ENCODE results near the gene UQCRC2.
"Not testable (repeated sequence)": the region's sequence is repeated elsewhere in the genome, so short reads cannot be mapped to it uniquely, and the experiment has no call there.

Gene UQCRC2

DNA sequence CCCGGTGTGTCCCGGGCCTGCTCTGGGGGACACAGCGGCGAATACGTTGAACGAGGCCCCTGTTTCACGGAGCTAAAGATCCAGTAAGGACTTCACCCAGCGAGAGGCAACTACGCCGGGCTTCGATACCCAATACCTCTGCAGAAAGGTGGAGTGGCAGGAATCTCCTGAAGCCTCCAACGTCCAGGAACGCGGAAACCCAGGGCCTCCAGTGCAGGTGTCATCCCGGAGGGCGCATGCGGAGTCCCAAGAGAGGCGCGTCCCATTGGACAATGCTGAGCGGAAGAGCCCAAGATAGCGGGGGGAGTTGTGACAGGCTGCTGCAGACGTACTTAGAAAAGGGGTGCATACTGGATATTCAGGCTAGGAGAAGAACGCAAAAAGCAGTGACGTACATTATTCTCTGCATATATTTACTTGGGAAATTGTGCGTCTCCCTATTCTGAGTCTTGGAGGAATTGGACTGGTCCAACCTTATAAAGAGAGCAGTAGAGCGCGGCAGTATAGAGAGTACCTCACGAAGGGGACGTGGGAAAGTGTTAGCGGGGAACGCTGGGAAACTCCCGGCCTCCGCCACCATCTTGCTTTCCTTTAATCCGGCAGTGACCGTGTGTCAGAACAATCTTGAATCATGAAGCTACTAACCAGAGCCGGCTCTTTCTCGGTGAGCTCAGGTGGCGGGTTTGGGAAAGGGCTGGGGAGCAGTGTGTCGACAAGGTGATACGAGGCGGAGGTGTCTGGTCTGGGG, at the start of gene UQCRC2:
UQCRC2 (plus strand) TSS at position 569 of the 748 bp plus-strand sequence; CDS start at position 632, 63 bp downstream.
- peak; percentile 94 for DNase-seq

DNA sequence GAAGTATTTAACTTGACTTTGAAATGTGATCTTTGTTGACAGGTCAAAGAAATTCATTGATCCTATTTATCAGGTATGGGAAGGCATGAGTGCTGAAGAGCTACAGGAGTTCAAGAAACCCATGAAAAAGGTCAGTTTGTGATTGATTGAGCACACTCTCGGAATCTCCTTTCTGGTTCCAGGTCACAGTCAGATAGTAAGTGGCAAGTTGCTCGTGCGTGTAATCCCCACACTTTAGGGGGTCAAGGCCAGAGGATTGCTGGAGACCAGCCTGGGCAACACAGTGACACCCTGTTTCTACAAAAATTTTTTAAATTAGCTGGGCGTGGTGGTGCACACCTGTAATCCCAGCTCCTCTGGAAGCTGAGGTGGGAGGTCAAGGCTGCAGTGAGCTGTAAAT, 20.5 kb upstream of the UQCRC2 start:
- not testable (repeated sequence) for DNase-seq

DNA sequence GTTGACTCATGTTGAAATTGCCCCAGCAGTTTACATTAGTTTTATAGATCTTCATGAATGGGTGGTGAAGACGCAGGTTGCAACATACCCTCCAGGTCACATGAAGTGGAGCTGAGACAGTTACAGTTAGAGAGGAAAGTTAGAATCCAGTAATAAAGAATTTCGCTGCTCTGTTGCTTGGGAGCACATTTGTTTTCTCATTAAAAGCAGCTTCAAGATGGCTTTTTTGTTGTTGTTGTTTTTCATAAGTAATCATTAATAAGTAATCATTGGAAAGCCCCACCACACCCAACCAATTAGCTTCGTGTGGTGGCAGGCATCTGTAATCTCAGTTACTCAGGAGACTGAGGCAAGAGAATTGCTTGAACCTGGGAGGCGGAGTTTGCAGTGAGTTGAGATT, 19.8 kb upstream of the UQCRC2 start:
- not testable (repeated sequence) for DNase-seq

DNA sequence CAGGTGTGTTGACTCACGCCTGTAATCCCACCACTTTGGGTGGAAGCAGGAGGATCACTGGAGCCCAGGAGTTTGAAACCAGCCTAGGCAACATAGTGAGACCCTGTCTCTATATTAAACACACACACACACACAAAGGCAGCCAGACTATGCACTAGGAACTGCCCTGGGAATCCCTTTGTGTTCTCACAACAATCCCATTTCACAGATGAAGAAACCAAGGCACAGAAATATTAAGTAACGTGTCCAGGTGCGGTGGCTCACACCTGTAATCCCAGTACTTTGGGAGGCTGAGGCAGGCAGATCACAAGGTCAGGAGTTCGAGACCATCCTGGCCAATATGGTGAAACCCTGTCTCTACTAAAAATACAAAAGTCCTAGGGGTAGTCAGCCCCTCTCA, 19.4 kb upstream of the UQCRC2 start:
- not testable (repeated sequence) for DNase-seq

DNA sequence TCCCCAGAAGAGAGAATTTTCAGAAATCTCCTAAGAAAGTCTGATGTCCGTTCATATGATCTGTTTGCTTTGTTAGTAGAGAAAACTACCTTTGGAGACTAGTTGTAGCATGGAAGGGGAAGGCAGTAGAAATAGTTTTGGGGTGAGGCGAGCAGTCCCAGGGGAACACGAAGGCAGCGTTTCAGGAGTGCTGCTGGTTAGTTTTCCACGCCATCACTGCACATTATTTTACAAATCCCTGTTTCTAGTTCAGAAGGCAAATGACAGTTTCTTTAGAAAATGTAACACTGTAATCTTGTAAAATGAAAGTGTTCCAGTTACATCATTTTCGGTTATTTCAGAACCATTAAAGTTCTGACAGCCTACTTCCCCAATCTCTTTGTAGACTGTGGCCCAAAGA, 16.9 kb upstream of the UQCRC2 start:
- not testable (repeated sequence) for DNase-seq

DNA sequence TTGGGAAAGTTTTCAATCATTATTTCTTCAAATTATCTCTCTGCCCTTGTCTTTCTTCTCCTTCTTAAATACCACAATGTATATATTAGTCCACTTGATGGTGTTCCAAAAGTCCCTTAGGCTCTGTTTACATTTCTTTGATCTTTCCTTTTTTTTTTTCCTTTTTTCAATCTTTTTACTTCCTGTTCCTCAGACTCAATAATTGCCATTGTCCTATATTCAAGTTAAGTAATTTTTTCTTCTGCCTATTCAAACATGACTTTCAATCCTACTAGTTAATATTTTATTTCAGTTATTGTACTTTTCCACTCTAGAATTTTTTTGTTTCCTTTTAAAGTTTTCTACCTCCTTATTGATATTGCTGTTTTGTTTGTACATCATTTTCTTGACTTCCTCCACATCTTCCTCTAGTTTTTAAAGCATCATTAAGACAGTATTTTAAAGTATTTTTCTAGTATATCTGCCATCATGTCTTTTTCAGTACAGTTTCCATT, 15.8 kb upstream of the UQCRC2 start:
- DNase-seq = no peak

DNA sequence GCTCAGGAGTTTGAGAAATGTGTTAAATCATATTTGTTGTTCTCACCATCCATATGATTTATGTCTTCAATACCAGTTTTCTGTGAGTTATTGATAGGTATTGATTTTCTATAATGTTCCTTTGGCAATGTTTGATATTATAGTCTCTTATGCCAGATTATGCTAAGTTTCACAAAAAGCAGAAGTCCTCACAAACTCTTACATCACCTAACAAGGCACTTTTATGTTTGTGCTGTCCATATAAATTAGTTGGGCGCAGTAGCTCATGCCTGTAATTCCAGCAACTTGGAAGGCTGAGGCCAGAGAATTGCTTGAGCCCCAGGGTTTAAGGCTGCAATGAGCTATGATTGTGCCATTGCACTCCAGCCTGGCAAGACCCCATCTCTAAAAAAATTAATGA, 12.6 kb upstream of the UQCRC2 start:
- no peak for DNase-seq

DNA sequence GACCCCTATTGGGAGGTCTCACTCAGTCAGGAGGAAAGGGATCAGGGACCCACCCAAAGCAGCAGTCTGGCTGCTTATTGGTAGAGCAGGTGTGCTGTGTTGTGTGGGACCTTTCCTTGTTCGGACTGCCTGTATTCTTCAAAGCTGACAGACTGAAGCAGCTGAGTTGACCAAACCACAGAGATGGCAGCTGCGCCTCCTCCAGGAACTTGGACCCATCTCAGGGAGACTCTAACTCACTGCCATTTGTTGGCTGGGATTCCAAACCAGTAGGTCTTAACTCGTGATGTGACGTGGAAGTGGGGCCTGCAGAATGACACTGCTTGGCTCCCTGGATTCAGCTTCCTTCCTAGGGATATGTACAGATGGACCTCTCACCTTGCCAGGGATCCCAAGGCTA, 9.6 kb upstream of the UQCRC2 start:
- DNase-seq = no peak

DNA sequence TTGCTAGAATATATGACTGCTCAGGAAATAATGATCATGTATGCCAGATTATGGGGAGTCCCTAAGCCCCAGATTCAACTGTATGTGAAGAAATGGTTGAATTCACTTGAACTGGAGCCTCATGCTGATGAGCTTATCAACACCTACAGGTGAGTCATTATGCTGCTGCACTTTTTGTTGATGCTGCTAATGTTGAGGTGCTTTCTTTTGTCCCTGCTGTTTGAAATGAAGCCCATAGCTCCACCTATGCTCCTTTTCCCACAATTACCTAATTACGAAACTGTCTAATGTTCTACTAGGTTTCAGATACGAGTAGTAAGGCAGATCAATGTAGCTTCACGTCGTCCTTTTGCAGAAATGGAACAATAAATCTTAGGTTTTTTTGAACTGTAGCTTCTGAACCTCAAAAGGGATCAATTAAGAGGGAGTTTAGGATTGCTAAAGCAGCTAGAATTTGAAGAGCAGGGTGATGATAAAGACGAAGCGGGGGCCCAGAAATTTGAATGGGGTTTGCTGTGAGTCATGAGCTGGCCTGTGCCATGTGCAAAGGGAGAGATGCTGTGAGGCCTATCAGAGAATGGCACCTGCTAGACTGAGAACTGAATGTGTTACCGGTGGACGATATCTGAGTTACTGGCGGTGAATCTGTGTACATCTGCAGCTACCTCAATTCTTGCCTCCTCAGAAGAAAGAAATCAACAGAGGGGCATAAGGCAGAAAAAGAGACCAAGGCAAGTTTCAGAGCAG, 6.1 kb upstream of the UQCRC2 start:
- DNase-seq = no peak

DNA sequence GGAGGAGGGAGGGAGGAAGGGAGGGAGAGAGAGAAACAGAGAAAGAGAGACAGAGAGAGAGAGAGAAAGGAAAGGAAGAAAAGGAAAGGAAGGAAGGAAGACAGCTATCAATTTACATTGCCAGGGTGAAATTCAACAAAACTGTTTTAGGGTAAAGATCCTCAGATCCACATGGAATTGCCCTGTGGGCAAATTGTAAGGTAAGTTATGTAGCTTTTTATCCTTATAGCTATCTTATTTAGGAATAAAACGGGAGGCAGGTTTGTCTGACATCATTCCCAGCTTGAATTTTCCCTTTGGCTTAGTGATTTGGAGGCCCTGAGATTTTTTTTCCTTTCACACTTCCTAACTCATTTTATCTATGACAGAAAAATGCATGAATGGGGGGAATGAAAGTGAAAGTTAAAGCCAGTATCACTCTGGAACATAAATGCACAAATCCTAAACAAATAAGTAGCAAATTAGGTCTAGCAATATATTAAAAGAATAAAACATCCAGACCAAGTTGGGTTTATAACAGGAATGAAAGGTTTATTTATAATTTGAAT, 3.4 kb upstream of the UQCRC2 start:
- no peak for DNase-seq

DNA sequence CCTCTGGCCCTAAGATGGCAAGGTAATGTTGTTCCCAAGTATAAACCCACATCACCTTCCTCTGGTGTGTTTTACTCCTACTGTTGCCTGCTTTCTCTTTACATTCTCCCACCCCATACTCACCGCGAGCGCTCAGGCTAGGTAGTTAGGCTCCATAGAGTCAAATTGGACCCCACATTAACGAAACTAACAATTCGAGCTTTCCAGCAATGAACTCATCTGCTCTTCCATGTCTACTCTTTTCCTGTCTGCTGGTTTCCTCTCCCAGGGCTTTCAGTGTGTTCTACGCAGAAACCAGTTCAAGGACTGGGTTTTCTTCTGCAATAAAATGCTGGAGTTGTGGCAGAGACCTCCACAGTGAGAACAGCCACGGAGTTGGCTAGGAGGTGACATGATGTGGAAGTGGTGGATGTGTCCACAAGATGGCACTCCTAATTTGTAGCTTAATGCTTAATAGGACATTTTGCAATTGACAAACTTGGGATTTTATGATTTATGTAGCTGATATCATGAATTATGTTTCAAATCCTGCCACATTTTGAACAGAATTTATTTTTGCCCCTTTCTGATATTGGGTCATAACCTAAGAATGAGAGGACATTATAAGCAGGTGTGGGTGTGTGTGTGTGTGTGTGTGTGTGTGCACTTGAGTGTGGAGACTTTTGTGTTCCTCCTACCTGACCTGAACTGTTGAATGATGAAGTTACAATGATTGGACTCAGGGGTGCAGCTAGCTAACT, 2.2 kb upstream of the UQCRC2 start:
- no peak for DNase-seq

DNA sequence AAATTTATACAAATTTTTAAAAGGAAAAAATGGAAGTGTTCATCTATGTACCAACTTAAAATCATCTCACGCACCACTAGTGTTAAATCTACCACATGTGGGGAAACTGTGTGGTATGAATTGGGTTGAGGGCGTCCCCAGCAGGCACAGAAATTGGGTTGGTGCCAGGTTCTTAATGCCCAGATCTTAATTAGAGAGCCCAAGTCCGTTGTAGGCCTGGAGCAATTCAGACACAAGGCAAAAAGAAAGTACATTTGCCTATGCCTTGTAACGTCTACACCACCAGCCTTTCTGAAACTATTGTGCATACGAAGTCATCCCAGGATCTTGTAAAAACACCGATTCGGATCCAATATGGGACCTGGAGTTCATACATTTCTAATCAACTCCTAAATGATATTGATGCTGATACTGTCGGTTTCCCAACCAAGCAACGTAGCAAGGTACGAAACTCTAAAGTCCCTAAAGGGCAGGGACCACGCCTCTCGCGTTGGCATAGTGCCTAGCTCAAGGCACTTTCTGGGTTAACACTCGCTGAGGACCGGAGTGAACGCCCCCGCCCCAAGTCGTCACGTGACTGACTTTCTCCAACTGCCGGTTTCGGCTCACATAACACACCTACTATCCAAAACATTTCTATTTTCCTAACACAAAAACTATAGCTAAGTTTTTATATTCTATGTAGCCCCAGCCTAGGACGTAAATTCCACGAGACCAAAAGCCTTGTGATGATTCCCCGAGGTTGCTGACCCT, 945 bp upstream of the UQCRC2 start:
- DNase-seq = peak; percentile 67

DNA sequence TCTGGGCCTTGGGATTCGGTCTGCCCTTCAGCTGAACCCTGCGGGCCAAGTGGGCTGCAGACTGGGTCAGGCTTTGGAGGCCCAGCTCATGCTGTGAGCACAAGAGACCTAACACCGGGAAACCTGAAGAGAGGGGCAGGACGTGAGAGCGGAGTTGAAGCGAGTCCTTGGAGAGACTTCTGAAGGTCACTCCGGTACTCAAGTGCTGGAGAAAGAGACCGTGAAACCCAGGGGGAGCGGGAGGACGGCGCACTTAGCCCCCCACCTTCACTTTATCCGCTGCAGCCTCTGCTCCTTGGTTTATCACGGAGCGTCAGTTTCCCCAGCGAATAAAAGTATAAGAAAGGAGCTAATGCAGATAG, 361 bp downstream of the UQCRC2 start:
- DNase-seq = no peak

DNA sequence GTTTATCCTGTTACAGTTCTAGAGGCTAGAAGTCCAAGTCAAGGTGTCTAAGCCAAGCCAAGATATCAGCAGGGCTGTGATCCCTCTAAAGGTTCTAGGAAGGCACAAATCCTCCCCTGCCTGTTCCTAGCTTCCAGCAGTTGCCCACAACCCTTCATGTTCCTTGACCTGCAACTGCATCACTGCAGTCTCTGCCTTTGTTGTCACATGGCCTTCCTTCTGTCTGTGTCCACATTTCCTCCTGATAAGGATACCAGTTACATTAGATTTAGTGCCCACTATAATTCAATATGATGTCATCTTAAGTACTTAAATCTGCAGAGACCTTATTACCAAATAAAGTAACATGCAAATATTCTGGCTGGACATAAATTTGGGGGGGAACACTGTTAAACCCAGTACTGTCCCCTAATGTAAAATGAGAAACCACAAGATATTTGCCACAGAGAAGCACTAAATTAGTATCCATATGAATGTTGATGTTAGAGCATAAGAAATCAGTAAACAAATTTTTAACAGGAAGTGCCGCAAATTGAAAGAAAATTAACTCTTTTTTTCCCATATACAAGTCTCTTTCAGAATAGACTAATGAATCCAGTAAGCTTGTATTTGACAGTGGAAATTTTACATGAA, 4.7 kb downstream of the UQCRC2 start:
- no peak for DNase-seq

DNA sequence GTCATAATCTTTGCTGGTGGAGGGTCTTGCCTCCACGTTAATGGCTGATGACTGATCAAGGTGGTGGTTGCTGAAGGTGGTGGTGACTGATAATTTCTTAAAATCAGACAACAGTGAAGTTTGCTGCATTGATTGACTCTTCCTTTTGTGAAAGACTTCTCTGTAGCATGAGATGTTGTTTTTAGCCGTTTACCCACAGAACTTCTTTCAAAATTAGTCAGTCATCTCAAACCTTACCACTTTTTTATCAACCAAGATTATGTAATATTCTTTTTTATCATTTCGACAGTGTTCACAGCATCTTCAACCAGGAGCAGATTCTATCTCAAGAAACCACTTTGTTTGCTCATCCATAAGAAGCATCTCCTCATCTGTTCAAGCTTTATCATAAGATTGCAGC, 5.9 kb downstream of the UQCRC2 start:
- no peak for DNase-seq

DNA sequence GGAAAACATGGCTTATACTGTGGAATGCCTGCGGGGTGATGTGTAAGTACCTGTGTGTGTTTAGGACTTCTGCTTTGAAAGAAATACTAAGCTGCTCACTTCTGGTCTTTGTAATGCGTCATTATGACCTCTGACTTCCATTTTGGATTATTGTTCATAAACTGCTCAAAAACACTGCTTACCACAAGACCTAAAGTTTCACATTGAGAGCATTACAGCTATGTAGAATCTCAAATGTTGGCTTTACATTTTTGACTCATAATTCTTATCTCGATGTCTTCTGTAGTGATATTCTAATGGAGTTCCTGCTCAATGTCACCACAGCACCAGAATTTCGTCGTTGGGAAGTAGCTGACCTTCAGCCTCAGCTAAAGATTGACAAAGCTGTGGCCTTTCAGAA, 9.3 kb downstream of the UQCRC2 start:
- DNase-seq = no peak

DNA sequence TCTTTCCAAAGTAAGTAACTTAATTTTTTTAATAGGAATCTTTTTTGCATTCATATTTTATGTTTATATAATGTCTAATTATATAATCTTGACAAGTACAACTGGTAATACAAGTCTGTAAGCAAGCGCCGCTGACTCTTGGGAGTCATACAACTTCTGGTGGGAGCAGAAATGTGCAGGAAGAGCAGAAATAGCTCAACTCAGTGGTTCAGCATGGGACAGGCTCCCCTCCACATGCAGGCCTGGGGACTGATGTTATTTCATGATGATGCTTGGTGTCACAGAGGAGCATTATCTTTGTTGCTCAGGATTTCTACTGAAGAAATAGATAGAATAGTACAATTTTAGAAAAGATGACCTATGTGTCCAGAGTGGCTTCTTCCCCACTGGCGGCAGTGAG, 10.7 kb downstream of the UQCRC2 start:
- DNase-seq = no peak

DNA sequence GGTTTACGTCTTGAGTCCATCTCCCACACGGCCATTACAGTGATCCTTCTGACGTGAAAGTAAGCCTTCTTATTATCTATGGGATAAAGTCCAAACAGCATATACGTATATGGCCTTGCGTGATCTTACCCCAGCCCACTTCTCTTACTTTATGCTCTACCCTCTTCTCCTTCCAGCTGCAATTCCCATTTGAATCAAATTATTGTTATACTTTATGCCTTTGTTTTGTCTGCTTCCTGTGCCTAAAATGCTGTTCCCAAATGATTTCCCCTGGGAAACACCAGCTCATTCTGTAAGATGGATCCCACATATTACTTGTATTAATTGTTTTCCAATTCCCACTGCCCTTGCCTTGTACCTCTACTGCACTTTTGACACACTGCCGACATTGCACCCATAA, 11.2 kb downstream of the UQCRC2 start:
- DNase-seq = no peak

DNA sequence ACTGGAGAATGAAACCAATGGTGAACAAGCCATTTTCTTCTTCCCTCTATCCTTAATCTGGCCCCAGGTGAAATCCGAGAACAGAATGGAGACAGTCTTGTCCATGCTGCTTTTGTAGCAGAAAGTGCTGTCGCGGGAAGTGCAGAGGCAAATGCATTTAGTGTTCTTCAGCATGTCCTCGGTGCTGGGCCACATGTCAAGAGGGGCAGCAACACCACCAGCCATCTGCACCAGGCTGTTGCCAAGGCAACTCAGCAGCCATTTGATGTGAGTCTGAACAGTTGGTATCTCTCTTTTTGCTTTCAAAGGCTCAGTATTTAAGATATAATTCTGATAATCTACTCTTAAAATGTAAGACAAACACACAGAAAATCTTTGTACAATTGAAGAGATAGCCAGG, 18.7 kb downstream of the UQCRC2 start:
- DNase-seq = no peak

DNA sequence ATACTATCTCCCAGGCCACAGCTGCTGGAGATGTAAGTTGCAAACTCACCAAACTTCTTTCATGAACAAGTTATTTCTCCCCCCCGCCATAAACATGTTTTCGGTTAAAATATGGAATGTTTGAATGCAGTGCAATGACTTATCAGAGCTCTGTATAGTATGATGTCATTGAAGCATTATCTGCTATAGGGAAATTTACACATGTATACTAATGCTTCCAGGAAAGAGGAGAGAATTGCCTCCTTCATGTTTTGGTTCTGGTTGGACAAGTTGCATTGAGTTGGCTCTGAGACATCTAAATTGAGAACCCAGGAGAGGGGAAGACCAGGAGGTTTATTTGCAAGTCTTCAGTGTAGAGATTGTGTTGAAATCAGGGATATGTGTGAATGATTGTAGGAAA, 20.8 kb downstream of the UQCRC2 start:
- no peak for DNase-seq

DNA sequence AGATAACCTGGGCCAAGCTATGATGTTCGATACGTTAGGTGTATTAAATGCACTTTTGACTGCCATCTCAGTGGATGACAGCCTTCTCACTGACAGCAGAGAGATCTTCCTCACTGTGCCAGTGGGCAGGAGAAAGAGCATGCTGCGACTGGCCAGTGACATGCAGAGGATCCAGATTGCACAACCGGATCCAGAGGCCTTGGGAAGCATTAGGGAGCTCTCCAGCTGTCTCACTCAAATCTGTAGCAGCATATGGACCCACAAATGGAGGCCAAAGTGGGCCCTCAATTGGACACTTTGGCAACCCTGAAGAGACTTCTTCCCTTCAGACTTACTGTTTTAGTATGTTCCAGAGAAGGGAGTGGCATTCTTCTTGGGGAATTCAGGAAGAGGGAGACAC, 26.9 kb downstream of the UQCRC2 start:
- no peak for DNase-seq

DNA sequence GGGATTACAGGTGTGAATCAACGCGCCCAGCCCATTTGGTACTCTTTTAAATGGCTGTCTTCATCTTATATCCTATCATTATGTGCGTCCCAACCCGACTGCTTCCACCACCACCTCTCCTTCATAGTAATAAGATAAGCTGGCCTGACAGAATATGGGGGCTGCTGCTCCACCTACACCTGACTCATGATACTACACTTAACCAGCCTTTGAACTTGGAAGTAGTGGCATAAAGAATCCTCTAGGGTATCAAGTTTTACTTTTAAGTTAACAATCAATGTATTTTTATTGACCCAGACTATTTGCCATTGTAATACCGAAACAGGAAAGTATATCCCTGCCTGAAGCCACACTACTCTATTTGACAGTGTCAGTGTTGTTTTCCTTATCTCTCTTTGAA, 28.9 kb downstream of the UQCRC2 start:
- no peak for DNase-seq
